T-cell (primary cell): ENCODE data around the gene CAMKV. TPM values are rescaled to one million over a fixed set of nuclear protein-coding genes. Genes with fewer than 3 reads are reported as not detected.
"Not testable (repeated sequence)": the region's sequence is repeated elsewhere in the genome, so short reads cannot be mapped to it uniquely, and the experiment has no call there.

Experiments used
- ATAC-seq, 4 experiments: fragments of 200-7000 bp in 3 of 4; fragments of 150-1000 bp in 1 of 4; cut with Tn5 transposase; replicated peaks in 1 of 4; 1 replicate in 3 of 4; 2 replicates in 1 of 4; pipeline ENCODE4 v1.10.0; 2021; ENCODE audit warnings: moderate library complexity in 3 of 4, mild to moderate bottlenecking in 2 of 4, moderate number of reproducible peaks in 1 of 4
- CTCF ChIA-PET, 2 donors: fragments of 300-600 bp; sonication (Branson Sonifier 250); formaldehyde crosslinking; loops; one replicate each; lab custom pipeline; 2022; ENCODE audit warnings: antibody characterized with exemption in 2 of 2; lab: Charles Lee
- POLR2A ChIA-PET, 2 donors: fragments of 300-600 bp; sonication (Branson Sonifier 250); formaldehyde crosslinking; loops; one replicate each; lab custom pipeline; 2022; ENCODE audit warnings: antibody characterized with exemption in 2 of 2; lab: Charles Lee
- DNase-seq, 35 experiments: peaks; one replicate each; pipeline versions ENCODE4 v3.0.0 to v3.0.0-alpha.2; 2013 to 2023
- H3K27ac ChIP-seq: one replicate; pipeline ENCODE4 v1.5.1; 2013; ENCODE audit warnings: low read length
- H3K27me3 ChIP-seq, 2 experiments: replicated peaks in 1 of 2; 1 replicate in 1 of 2; 2 replicates in 1 of 2; pipeline versions ENCODE4 v1.6.1 to v1.7.0; 2013; ENCODE audit warnings: low read length in 1 of 2, mixed read lengths in 1 of 2; ENCODE audit not compliant: control insufficient read depth in 2 of 2, insufficient read depth in 2 of 2; ENCODE audit errors: extremely low read depth in 1 of 2
- H3K36me3 ChIP-seq, 2 donors: 1 replicate in 1 of 2; 2 replicates in 1 of 2; pipeline versions ENCODE4 v1.6.1 to v1.7.0; 2013; ENCODE audit warnings: low read length in 1 of 2; ENCODE audit not compliant: control insufficient read depth in 2 of 2, insufficient read depth in 1 of 2; ENCODE audit errors: extremely low read depth in 1 of 2
- H3K4me1 ChIP-seq, 2 experiments: 1 replicate in 1 of 2; 2 replicates in 1 of 2; pipeline versions ENCODE4 v1.6.1 to v1.7.0; 2013; ENCODE audit warnings: low read length in 2 of 2, mixed read lengths in 1 of 2; ENCODE audit not compliant: insufficient read depth in 2 of 2, control insufficient read depth in 1 of 2; ENCODE audit errors: extremely low read depth in 1 of 2
- H3K4me3 ChIP-seq, 2 donors: 1 replicate in 1 of 2; 2 replicates in 1 of 2; pipeline versions ENCODE4 v1.5.1 to v1.7.0; 2013; ENCODE audit warnings: mild to moderate bottlenecking in 2 of 2, low read length in 1 of 2, moderate library complexity in 1 of 2; ENCODE audit not compliant: control insufficient read depth in 1 of 2; ENCODE audit errors: extremely low read depth in 1 of 2
- H3K9me3 ChIP-seq: 2 replicates; pipeline ENCODE4 v1.7.0; 2013
- H3K27ac Mint-ChIP-seq, 2 donors: one replicate each; pipeline ENCODE4 v1.8.0; 2020 to 2021; ENCODE audit warnings: mild to moderate bottlenecking in 2 of 2, mixed read lengths in 2 of 2
- H3K27me3 Mint-ChIP-seq, 2 donors: one replicate each; pipeline ENCODE4 v1.8.0; 2021 to 2022; ENCODE audit warnings: mixed read lengths in 2 of 2
- H3K36me3 Mint-ChIP-seq: one replicate; pipeline ENCODE4 v1.8.0; 2021; ENCODE audit warnings: mixed read lengths
- H3K4me1 Mint-ChIP-seq, 3 donors: one replicate each; pipeline ENCODE4 v1.8.0; 2020 to 2022; ENCODE audit warnings: mixed read lengths in 3 of 3, mild to moderate bottlenecking in 1 of 3
- H3K4me3 Mint-ChIP-seq, 3 donors: one replicate each; pipeline ENCODE4 v1.8.0; 2020 to 2022; ENCODE audit warnings: mild to moderate bottlenecking in 3 of 3, mixed read lengths in 3 of 3, moderate library complexity in 3 of 3
- H3K9me3 Mint-ChIP-seq, 3 donors: one replicate each; pipeline ENCODE4 v1.8.0; 2020 to 2022; ENCODE audit warnings: mixed read lengths in 3 of 3
- WGBS: methylation state at CpG from one replicate; pipeline ENCODE4 v1.1.5; 2013; ENCODE audit warnings: missing lambda C conversion rate; ENCODE audit not compliant: insufficient coverage; 5-methylcytosine and 5-hydroxymethylcytosine counted together
- total RNA-seq, 35 experiments: library from RNA in 6 of 35; stranded (reverse) in 6 of 35; fragments of 120-200 nt in 1 of 35; gene quantifications; one replicate each; pipeline versions ENCODE4 v1.2.1 to v1.2.4 and lab custom pipeline; 2013 to 2026

The CAMKV gene
- total RNA-seq, 5 donors from 2014 or later (not counting 1 experiment from before 2014, with no cell fraction given), result 0.18 to 0.35 (median 0.28) TPM; not detected in 2

DNA sequence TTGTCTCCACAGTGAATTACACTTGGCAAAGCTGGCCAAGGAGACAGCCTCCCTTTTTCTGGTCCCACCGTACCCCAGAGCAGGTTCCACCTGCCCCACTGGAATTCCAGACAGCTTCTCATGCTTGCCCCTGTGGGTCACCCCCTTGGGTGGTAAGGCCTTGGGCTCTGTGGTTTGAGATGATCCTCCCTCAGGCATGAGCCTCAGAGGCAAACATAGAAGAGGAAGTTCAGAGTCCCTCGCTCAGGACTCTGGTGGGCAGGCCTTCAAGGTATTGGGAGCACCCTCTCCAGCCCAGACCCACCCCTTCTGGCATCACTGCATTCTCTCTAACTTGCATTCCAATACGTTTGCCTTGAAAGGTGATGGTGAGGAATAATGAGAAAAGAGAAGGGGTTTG lies 38.4 kb downstream of the CAMKV start:
- WGBS, result 20% methylated on average over 1 of the region's 3 CpGs
- no peaks in the 10 kb centered on the region for H3K36me3 ChIP-seq
- H3K4me3 ChIP-seq, result no peak overlapping the region
- Mint-ChIP-seq H3K9me3 (no peaks in the 10 kb centered on the region), H3K27ac (no peak overlapping the region), H3K4me1 (no peaks in the 10 kb centered on the region), H3K4me3 (no peak overlapping the region), H3K36me3 (no peaks in the 10 kb centered on the region), H3K27me3 (no peaks in the 10 kb centered on the region)
- H3K4me1 ChIP-seq, result no peaks in the 10 kb centered on the region
- no peaks in the 10 kb centered on the region for H3K27me3 ChIP-seq
- CTCF ChIA-PET, result no interaction called here
- ATAC-seq (no peak), DNase-seq (no peak)
- no peaks in the 10 kb centered on the region for H3K9me3 ChIP-seq
- POLR2A ChIA-PET, result interaction anchor here in 1 of 2 donors (0.6 to 0.7 kb wide), 2 partner anchors 94 to 316 kb away, joined by 3 to 8 read pairs; no protein-coding TSS in a partner anchor
- no peak overlapping the region for H3K27ac ChIP-seq

DNA sequence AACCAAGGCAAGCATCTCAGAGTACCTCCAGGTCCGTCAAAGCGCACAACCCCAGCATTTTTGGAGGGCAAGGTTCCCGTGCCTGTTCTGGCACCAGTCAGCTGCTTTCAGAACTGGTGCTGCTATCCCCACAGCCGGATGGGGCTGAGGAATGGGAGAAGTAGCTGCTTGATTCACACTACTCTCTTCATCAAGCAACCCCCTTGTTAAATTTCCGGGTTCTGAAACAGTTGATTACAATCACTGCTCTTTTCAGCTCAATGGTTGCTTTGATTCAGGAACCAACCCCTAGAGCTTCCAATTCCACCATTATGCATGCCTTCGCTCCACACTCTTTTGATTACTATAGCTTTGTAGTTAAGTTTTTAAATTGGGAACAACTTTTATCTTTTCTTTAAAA lies 43.7 kb downstream of the CAMKV start:
- Histone ChIP-seq H3K27me3 (no peaks in the 10 kb centered on the region), H3K36me3 (no peaks in the 10 kb centered on the region), H3K4me3 (no peak overlapping the region), H3K4me1 (no peaks in the 10 kb centered on the region), H3K9me3 (no peaks in the 10 kb centered on the region), H3K27ac (no peak overlapping the region)
- H3K27ac Mint-ChIP-seq, result no peak overlapping the region
- H3K4me1 Mint-ChIP-seq, result no peaks in the 10 kb centered on the region
- no peaks in the 10 kb centered on the region for H3K27me3 Mint-ChIP-seq
- H3K4me3 Mint-ChIP-seq, result no peak overlapping the region
- no peaks in the 10 kb centered on the region for H3K9me3 Mint-ChIP-seq
- 83% methylated on average over 2 of the region's 6 CpGs for WGBS
- ATAC-seq (no peak), DNase-seq (no peak)
- CTCF ChIA-PET, result no interaction called here
- H3K36me3 Mint-ChIP-seq, result no peaks in the 10 kb centered on the region
- POLR2A ChIA-PET, result no interaction called here

DNA sequence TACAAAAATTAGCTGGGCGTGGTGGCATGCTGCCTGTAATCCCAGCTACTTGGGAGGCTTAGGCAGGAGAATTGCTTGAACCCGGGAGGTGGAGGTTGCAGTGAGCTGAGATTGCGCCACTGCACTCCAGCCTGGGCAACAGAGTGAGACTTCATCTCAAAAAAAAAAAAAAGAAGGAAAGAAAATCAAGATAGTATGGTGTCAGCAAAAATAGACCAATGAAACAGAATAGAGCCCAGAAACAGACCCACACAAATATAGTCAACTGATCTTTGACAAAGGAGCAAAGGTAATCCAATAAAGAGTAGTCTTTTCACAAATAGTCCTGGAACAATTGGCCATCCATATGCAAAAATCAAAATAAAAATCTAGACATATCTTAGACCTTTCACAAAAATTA lies 46.6 kb downstream of the CAMKV start:
- CTCF ChIA-PET, result not testable (repeated sequence)

DNA sequence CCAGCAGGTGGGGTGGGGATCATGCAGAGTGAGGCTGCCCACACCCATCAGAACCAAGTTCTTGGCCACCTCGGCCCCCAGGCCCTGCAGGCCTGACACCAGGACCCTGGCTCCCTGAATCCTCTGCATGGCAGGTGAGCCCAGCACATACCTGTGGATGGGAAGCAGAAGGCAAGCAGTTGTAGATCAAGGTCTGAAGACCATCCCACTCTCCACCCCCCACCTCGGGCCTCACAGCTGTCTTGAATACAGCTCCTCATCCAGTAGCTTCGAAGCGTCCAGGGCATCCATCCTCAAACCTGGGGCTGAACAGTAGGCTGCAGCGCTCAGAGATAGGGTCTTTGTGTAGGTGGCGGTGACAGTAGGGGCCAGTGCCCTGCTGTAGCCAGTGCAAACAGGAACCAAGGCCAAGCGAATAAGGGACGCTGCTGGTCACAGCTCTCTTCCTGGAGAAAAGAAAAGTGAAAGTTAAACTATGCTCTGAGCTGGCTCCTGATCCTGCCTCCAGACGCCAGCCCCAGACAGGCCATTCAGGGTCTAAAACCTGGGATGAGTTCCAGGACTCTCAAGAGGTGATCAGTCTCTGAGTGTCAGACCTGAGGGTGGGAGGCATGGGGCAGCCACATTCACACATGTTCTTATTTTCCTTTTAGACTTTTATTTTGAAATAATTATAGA lies 56.1 kb downstream of the CAMKV start, which contains the start of gene UBA7:
Gene UBA7 (minus strand): TSS at position 457 of the 678 bp plus-strand sequence. CDS start 166 bp downstream, at position 291.
- peak within 1 kb of the TSS; percentile 65 to 82 for H3K4me3 ChIP-seq
- no peaks in the 10 kb centered on the region for H3K9me3 ChIP-seq
- H3K4me3 Mint-ChIP-seq, result peak within 1 kb of the TSS; percentile 85 to 97 (median 95)
- peaks cover 42 to 49% (median 44%) of the 10 kb centered on the region in 3 donors for H3K4me1 Mint-ChIP-seq
- DNase-seq, result peak in 18 of 35 experiments; percentile 11 to 65 (median 25)
- peak within 1 kb of the TSS; percentile 98 to 99 for H3K27ac Mint-ChIP-seq
- H3K36me3 ChIP-seq, result peaks cover 0 to 41% of the 10 kb centered on the region in 2 donors
- peak; percentile 86 to 93 (median 89) for ATAC-seq
- CTCF ChIA-PET, result interaction anchor here in 1 of 2 donors (0.5 to 1.7 kb wide), 3 partner anchors 11 to 1744 kb away, joined by 5 to 22 read pairs (median 5); partner anchors contain the start of gene INKA1
- H3K4me1 ChIP-seq, result peaks cover 2 to 41% of the 10 kb centered on the region in 2 experiments
- no peaks in the 10 kb centered on the region for H3K9me3 Mint-ChIP-seq
- POLR2A ChIA-PET, result interaction anchor here (0.6 kb wide), 3 partner anchors 30 to 1769 kb away, joined by 3 to 5 read pairs (median 3); no protein-coding TSS in a partner anchor
- peaks cover 19% of the 10 kb centered on the region for H3K36me3 Mint-ChIP-seq
- WGBS, result 0% methylated on average over 1 of the region's 9 CpGs
- no peaks in the 10 kb centered on the region for H3K27me3 Mint-ChIP-seq
- H3K27me3 ChIP-seq, result no peaks in the 10 kb centered on the region
- H3K27ac ChIP-seq, result peak within 1 kb of the TSS; percentile 88

More for the DNA sequence above, 46.6 kb downstream of the CAMKV start:
- not testable (repeated sequence) for H3K4me1 Mint-ChIP-seq, ATAC-seq, H3K4me1 ChIP-seq, H3K4me3 Mint-ChIP-seq, H3K36me3 Mint-ChIP-seq, DNase-seq, H3K27ac Mint-ChIP-seq, H3K27ac ChIP-seq, H3K9me3 ChIP-seq, H3K27me3 ChIP-seq, H3K27me3 Mint-ChIP-seq, H3K36me3 ChIP-seq, H3K9me3 Mint-ChIP-seq, H3K4me3 ChIP-seq
- POLR2A ChIA-PET, result interaction anchor here in 1 of 2 donors (0.6 kb wide), 1 partner anchor 219 kb away, joined by 3 read pairs; no protein-coding TSS in a partner anchor
- no CpG with 5 or more reads among the region's 3 CpGs for WGBS

DNA sequence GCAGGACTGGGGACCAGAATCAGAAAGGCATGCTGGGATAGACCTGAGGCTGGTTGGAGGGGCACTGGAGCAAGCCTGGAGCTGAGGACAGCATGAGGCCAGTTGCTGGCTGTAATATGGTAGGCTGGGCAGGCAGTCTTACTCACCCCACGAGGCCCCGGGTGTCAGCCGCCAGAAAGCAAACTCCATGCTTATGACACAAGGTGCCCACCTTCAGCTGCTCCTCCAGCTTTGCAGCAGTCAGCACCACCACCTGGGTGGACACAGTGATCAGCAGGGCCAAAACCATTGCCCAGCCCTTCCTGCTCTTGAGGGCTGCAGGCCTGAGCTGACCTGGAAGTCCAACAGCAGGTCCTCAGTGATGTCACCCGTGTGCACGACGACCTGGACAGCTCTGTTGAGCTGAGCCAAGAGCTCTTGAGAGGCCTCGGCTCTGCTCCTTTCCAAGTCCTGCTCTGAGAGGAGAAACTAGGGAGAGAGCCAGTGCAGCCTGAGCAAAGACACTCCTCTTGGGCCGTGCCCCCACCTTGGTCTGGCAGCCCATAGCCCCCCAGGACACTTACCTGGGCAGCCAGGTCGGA lies 56.7 kb downstream of the CAMKV start:
- Mint-ChIP-seq H3K27me3 (no peaks in the 10 kb centered on the region), H3K4me1 (peaks cover 49 to 55% (median 51%) of the 10 kb centered on the region in 3 donors), H3K4me3 (peak overlapping the region; percentile 85 to 97 (median 95)), H3K9me3 (no peaks in the 10 kb centered on the region), H3K36me3 (peaks cover 19% of the 10 kb centered on the region), H3K27ac (peak overlapping the region; percentile 98 to 99)
- Histone ChIP-seq H3K36me3 (peaks cover 0 to 44% of the 10 kb centered on the region in 2 donors), H3K4me3 (peak overlapping the region; percentile 65 to 82), H3K27me3 (no peaks in the 10 kb centered on the region), H3K27ac (peak overlapping the region; percentile 88), H3K4me1 (peaks cover 4 to 47% of the 10 kb centered on the region in 2 experiments), H3K9me3 (no peaks in the 10 kb centered on the region)
- POLR2A ChIA-PET, result interaction anchor here in 1 of 2 donors (0.6 to 0.7 kb wide), 2 partner anchors 10 to 1769 kb away, joined by 5 to 14 read pairs; partner anchors contain the start of gene INKA1
- ATAC-seq, result peak; percentile 4 to 11 (median 4)
- 42% methylated on average over 8 of the region's 9 CpGs for WGBS
- CTCF ChIA-PET, result interaction anchor here in 1 of 2 donors (0.5 to 1.7 kb wide), 3 partner anchors 10 to 1744 kb away, joined by 5 to 22 read pairs (median 5); partner anchors contain the start of gene INKA1
- DNase-seq, result no peak
